PC-9 (cell line): ENCODE measurements around the gene GBP2.

Experiments used
- CTCF ChIP-seq: fragments of 200-600 bp; sonication (generic); conservative IDR thresholded peaks from 2 replicates; pipeline ENCODE4 v1.6.1; 2017; ENCODE audit warnings: mixed run types, antibody characterized with exemption, mild to moderate bottlenecking, moderate library complexity
- EZH2 ChIP-seq: fragments of 200-600 bp; sonication (generic); IDR thresholded peaks from 2 replicates; pipeline ENCODE4 v1.8.0; 2017; ENCODE audit warnings: antibody characterized with exemption, low read depth

- TF ChIP-seq CTCF (no peak), EZH2 (no peak)
Measured at GRCh38 chr1:89151047-89151446, 25.1 kb upstream of the GBP2 start.
